A172 (cell line): Measurements from ENCODE around the gene GNAI1. TPM values are rescaled to one million over a fixed set of nuclear protein-coding genes. Genes with fewer than 3 reads are reported as not detected.

Experiments
- DNase-seq: peaks from one replicate; pipeline ENCODE4 v3.0.0-alpha.2; 2015; ENCODE audit warnings: low spot score
- total RNA-seq: library from RNA; depleted of rRNA; stranded (reverse); fragments of >200 nt; shearing (Covaris generic); gene quantifications from 2 replicates; pipeline ENCODE4 v1.2.3, GENCODE V29; 2014

Gene GNAI1
- total RNA-seq, 1 experiment from 2014 or later: 55.1 TPM

DNA sequence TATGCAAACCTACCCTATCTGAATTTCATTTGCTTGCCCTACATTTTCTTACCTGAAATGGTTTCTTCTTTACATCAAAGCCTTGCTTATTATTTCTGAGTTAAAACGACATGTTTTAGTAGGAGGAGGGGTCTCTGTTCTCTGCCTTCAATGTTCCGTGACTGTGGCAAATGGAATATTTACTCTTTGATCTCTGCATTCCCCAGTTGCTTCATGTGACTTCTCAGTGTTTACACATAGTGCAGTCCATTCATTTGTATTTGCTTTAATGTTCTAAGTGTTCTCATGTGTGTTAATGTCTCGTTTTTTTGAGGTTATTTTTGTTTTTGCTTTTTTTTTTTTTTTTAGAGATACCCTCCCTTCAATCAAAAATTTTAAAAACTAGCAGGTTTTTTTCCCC lies 75.8 kb downstream of the GNAI1 start:
- no peak for DNase-seq

DNA sequence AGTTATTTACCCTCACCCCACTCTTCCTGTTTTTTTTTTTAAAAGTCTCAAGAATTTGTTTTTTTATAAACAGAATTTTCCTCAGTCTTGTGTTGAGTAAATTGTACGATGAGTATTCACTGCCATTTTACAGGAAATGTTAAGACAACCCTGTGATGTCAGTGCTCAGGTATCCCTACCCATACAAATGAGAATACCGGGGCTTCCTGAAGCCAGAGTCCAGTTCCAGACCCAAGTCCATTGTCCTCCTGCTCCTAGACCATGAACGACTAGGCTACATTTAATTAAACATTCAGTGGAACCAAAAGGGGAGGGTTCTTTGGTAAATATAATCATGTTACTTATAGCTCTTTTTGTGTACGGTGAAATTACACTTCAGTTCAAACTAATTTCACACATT lies 79.2 kb downstream of the GNAI1 start:
- no peak for DNase-seq

DNA sequence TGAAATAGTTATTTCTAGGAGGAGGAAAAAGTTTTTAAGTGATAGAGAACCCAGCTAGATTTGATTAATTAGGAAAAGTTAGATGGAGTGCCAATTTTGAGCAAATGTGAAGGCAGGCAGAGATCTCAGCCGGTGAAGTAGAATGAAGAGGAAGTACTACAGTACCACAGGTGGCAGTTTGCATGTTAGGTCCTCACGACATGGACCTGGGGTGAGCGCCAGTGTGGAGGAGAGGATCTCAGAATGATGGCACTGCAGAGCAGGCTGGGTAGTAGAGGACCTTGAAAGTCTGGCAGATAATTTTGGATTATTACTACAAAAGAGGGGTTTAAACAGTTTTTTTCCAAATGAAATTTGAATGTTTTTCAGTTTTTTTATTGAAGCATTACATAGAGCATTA lies 81.1 kb downstream of the GNAI1 start:
- DNase-seq: no peak

DNA sequence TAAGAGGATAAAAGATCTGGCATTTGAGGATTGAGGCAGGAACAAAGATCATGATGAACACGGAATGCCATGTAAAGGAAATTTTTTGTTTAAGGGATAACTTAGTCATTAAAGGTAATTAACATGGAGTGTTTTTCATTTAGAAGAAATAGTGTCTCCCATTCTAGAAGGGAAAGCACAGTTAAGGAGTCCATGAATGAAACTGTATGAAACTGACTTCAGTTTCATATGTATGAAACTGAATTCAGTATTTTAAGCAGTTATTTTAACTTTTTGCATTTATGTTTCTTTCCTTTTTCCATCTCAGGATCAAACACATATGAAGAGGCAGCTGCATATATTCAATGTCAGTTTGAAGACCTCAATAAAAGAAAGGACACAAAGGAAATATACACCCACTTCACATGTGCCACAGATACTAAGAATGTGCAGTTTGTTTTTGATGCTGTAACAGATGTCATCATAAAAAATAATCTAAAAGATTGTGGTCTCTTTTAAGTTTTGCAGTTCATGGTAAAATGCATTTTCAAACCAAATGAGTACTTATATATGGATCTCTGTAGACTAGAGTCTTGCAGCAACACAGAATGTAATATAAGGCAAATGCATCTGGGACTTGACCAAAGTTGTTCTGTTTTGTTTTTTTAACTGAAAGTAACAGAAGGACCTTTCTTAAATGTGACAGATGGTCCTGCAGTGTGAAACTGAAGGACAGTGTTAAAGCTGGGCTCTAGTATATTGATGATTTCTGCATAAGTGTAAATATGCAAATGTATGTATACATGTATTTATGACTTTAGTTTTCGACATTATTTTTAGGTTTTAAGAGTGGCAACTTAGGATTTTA lies 82.6 kb downstream of the GNAI1 start:
- no peak for DNase-seq

DNA sequence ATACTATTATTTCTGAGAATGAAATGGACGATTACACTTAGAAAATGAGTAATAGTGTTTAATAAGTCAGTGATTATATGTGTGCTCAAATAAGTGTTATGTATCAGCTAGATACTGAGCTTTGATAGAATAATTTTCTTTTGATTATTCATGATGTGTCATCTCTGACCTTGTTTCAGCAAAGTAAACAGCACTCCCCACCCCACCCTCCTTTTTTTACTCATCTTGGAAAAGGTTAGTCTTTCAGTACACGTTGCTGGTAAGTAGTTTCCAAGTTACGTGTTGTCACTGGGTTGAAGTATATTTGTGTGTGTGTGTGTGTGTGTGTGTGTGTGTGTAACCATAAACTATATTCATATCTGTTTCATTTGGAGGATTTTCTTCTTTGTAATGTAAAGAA lies 84.1 kb downstream of the GNAI1 start:
- peak; percentile 68 for DNase-seq

DNA sequence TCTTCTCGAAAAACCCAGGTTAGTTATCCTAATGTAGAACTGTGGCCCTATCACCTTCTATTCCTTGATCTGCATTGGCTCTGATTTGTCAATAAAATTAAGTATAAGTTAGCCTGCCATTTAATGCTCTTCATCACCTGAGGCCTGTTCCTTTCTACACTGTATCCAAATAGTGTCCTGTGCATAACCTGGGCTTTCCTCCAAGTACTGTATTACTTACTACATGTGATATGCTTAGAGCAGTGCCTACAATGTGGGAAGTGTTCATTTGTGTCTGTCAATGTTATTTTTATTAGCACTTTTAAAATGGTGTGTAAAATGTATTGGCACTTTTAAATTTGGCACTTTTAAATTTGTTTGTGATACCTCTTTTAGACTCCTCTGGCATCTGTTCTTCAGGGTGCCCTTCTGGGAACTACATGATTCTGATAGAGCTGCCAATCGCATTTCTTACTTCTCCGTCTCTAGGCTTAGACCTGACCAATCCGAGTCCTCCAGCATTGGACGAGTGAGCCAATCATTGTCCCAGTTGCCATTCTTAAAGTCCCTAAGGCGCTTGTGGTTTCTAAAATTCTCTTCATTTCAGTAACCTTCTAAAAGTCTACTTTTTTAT lies 85.5 kb downstream of the GNAI1 start:
- no peak for DNase-seq

DNA sequence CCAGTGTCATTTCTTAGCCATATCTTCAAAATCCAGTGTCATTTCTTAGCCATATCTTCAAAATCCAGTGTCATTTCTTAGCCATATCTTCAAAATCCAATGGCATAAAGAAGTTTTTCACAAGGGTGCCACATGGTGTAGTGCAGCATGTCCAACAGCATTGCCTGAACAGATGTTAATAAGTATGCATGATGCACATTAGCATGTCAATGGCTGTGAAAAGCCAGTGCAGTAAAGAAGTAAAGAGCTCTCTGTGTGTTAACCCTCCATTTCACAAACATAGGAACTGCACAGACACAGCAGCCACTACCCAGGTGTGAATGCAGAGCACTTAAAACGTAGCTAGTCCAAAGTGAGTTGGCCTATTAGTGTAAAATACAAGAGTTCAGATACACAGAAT lies 89.8 kb downstream of the GNAI1 start:
- DNase-seq: no peak

DNA sequence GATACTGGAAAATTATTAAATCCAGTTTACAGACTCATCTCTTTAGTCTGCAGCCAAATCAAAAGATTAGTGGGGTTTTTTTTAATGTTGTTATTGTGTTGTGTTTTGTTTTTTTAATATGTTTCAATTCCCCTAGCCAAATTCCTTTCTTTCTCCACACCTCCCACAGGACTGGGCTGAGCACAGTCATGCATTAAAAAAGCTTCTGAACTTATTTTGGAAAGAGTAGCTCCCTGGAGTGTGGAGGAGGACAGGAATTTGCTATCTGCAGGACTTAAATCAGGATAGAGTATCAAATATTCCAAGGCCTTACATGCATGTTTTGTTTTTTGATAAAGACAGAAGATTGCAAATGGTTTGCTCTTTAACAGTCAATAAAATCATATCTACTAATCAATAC lies 90.7 kb downstream of the GNAI1 start:
- no peak for DNase-seq

DNA sequence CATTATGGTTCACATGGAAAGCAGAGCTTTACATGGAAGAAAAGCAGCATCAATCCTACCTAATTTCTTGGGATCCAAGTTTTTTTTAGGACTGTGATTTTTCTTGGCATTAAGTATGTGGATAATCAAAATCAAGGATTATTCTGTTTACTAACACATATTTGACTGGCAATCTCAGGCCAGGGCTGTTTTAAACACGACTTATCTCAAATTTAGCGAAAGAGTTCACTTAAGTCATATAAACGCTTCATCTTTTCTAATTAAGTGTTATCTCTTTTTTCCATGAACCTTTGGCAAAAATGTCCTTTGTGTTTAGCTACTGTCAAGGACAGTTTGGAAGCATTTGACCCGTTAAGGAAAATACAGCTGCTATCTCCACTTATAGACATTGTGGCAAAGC lies 92.0 kb downstream of the GNAI1 start:
- no peak for DNase-seq

DNA sequence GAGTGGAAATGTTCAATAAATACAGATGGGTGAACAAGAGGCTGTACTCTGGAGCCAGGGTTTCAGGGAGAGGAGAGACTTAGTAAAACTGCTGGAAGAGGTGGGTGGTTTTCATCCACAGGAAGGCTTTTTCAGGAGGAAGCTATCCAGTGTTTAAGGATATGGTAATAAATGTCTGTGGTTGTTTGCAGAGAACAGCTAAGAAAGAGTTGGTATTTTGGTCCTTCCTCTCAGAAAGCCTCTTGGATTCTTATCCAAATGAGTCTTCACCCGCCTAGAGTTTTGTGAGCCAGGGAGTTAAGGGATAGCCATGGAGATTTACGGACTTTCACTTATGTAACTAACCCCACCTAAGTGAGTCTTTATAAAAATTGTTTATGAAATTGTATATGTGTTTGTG lies 95.7 kb downstream of the GNAI1 start:
- DNase-seq: no peak

DNA sequence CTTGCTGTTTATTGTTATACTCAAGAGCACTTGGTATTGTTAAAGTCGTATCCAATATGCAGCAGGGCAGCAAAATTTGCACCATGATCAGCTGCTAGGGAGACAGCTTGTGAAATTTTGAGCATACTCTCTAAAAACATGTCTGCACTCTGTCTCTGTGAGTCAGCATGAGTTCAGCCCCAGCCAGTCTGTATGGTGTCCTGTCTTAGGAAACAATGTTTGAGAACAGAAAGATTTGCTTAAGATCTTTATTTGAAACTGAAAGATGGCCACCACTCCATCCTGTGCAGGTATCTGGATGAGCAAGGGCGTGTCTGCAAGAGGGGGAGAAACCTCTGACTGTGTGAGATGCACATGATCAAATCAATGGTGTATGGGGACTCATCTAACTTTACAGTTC lies 97.1 kb downstream of the GNAI1 start:
- peak; percentile 13 for DNase-seq

DNA sequence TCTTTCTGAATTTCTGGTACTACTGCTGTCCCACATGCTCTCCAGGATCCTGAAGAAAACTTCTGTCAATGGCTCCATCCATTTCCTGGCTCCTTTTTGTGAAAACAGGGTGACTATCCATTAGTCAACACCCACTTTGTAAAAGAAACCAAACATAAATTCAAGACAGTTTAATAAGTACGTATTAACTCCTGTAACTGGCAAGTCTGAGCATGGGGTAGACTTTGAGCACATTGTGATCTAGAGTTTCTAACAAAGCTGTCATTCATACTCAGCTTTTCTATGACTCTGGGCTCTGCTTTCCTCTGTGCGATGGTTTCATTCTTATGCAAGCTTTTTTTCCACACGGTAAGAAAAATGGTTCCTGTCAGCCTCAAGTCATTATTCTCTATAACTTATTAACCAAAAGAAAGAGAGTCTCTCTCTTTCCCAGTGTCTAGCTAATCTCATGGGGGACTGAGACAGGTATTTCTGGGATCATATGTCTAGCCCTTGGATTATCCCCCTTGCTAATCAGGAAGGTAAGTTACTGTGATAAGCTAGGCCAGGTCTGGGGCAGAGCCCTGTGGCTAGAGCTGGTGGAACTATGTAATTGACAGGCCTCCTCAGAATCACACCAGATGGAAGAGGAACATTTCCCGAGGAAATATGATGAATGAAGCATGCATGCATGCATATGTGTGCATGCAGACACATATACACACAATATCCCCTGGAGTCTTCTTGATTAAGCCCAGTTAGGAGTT lies 98.5 kb downstream of the GNAI1 start:
- no peak for DNase-seq

DNA sequence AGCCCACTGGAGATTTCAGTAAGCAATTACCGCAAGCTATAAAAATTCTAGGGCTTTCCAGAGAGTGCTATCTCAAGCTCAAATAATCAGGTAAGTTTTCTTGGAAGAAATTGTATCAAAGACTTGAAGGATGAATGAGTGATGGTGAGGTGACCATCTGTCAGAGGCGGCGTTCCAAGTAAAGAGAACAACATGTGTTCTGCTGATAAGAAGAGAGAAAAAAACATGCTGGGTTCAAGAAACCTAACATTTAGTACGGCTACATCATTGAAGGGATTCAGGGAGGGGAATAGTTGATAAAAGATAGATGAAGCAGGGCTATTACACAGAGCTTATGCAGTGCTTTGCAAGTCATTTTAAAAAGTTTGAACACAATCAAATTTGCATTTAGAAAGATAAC lies 100.7 kb downstream of the GNAI1 start:
- DNase-seq: no peak

DNA sequence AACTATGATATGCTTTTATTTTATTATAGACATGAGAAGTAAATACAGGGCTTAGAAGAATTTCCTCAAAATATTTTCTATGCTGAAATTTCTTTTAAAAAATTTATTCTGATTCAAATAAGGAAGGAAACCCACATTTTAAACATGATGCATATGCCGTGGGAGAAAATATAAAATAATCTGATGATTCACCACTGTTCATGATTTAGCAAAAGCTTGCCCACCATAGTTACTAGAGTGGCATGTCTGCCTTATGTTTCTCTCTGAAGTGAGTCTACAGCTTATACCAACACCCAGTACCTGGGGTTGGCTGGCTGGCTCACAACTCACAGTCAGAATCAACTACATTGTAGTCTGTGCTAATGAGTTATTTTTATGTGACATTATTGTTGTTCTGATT lies 102.0 kb downstream of the GNAI1 start:
- DNase-seq: no peak

DNA sequence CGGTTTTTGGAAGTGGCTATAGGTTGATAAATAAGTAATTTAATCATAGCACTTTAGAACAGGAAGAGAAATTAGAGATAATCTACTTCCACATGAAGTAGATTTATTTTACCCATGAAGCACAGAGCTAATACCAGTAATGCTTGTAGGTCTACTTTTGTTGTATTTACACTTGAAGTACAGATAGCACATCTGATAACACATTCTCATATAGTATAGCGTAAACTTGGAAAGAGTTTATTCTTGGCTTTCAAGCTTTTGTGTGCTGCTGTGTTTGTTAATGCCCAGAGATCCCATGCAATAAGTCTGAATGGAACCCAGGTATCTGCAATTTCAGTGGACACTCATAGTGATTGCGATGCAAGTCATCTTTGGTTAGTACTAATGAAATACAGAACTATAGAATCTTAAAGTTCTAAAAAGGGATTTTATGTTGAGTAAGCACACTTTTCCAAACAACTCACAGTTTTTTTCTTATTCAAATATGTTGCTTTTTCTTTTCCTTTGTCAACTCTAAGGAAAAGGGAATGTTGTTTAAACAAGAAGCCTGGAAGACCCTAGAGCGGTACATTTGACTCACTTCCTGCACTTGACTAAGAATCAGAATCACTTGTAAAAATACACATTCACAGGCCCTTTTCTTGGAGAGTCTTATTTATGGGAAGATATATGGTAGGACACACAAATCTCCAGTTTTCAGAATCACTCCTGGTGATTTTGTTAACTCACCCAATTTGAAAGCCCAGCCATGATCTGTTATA lies 105.8 kb downstream of the GNAI1 start:
- peak; percentile 11 for DNase-seq

DNA sequence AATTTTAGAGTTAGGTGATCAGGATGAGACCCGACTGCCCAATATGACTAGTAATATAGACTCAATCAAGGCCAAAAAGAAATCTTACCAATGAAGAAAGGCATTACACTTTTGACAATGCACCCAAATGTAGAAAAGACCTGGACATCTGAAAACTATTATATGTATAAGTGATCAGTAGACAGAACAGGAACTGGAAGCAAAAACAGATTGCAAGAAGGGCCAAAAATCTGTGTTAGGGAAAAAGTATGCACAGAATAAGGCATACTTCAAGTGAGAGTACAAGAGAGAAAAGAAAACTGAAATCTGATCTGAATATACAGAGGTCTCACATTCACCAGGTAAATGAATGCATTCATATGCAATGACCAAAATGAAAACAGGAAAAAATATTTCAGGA lies 107.0 kb downstream of the GNAI1 start:
- no peak for DNase-seq

DNA sequence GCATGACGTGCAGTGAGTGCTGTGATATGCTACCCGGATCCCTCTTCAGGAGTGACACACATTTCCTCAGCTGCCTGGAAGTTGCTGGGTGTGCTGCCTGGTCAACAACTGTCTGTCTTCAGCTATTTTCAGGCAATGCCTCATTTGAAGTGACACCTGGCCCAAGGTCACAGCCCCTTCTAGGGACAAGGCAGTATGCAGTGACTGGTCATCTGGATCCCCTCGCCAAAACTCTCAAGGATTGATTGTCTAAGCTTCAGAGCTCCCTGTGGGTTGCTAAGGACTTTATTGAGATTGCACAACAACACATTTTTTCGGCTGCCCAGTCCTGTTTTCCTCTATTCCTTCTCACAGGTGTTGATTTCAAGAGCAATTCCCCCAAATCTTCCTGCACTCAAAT lies 108.8 kb downstream of the GNAI1 start:
- DNase-seq: no peak

DNA sequence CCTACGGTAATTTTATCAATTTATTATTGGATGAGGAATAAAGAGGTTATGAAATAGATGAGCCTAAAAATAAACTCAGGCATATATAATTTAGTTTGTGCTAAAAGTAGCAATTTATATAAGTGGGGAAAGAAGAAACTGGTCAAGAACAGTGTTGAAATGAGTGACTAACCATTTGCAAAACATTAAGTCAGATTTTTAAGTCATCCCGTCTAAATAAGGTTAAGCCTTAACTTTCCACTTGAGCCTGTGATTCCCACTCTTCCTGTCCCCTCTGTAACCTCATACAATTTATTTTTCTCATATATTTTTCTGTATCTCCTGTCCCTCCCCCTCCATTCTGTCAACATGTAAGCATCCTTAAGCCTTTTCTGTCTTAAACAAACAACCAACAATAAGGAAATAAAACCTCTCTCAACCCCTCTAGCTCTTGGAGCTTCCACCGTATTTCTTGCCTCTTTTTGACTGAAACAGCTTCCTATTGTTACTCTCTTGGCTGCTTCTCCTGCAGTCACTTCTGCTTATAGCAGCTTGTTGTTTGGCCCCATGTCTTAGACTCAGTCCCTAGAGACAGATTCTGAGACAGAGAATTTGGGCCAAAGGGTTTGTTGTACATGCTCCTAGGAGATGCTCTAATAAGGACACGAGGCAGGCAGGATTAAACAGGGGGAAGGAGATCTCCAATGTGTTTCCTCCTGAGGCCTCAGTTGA lies 109.7 kb downstream of the GNAI1 start:
- DNase-seq: no peak

DNA sequence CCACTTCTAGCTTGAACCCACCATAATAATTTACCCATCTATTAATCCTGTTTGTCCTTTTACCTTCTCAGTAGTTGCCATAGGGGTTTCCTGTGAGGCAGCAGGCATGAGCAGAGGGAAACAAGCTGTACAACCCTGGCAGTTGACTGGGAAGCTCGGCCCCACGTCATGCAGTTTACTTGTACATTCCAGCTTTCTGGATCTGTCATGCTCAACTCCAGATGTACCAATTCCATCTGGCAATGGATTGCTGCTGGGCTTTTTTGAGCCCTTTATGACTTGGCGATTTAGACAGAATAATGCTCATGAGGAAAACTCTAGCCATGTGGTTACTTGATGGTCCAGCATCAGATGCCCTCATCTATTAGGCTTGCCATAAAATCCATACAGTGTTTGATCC lies 112.5 kb downstream of the GNAI1 start:
- no peak for DNase-seq

DNA sequence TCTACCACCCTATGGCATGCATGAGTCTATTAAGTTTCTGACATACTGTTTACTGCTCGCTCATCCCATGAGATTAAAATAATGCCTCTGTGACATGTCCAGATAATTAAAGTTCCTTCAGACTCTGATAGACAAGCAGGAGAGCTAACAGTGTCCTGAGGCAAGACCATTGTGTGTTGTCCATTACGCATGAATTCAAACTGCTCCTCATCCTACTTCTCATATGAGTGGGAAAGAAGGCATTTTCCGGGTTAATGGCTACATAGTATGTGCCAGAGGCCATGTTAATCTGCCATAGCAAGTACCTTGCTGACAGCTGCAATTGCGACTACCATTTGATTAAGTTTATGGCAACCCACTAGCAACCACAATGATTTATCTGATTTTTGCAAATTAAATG lies 113.3 kb downstream of the GNAI1 start:
- no peak for DNase-seq

DNA sequence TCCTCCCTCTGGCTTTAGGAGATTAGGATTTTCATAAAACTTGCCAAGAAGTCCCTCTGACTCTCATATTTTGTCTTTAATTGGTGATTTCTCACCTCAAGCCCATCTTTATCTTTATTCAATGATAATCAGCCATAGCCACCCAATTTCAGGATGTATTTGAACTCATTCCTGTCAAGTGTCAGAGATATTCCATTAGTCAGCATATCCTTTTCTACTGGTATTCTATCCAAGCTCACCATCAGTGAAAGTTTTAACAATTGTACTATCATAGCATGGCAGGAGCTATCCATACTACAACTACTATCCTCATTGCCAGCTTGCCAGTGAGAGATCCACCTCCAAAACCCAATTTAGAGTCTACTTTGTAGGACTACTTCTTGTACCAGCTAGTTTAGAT lies 114.6 kb downstream of the GNAI1 start:
- no peak for DNase-seq
